ENCODE measurements around the gene COL6A2. TPM values are rescaled to one million over a fixed set of nuclear protein-coding genes. Genes with fewer than 3 reads are reported as not detected.

COL6A2 gene
- total RNA-seq, 1 donor from 2014 or later = 1,821 TPM

DNA sequence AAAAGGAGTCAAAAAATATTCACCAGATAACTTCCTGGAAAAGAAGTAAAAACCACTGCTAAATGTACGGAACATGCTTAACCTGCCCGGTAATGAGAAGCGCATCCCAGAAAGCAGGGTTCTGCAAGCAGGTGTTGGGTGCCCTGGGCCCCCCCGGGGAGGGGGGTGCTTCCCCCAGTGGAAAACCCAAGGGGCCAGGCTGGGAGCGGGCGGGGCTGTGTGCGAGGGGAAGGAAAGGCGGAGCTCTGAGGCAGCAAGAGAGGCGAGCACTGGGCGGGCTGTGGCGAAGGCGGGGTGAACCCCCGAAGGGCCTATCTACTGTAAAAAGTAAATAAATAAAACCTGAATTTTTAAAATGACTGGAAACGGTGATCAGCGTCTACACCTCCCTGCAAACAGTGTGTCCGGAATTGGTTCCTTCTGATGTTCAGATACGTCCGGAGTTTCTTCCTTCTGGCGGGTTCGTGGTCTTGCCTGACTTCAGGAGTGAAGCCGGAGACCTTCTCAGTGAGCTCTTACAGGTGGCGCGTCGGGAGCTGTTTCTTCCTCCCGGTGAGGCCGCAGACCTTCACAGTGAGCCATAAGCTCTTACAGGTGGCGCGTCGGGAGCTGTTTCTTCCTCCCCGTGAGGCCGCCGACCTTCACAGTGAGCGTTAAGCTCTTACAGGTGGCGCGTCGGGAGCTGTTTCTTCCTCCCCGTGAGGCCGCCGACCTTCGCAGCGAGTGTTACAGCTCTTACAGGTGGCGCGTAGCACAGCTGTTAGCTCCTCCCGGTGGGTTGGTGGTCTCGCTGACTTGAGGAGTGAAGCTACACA lies 44.1 kb downstream of the COL6A2 start:
- H3K9me3 Mint-ChIP-seq (ENCODE audit: unreplicated experiment) = no peaks in the 10 kb centered on the region
- TF ChIP-seq, protein P1, sequence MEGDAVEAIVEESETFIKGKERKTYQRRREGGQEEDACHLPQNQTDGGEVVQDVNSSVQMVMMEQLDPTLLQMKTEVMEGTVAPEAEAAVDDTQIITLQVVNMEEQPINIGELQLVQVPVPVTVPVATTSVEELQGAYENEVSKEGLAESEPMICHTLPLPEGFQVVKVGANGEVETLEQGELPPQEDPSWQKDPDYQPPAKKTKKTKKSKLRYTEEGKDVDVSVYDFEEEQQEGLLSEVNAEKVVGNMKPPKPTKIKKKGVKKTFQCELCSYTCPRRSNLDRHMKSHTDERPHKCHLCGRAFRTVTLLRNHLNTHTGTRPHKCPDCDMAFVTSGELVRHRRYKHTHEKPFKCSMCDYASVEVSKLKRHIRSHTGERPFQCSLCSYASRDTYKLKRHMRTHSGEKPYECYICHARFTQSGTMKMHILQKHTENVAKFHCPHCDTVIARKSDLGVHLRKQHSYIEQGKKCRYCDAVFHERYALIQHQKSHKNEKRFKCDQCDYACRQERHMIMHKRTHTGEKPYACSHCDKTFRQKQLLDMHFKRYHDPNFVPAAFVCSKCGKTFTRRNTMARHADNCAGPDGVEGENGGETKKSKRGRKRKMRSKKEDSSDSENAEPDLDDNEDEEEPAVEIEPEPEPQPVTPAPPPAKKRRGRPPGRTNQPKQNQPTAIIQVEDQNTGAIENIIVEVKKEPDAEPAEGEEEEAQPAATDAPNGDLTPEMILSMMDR (IDR thresholded peaks at IDR 0.05) = no peak
- no peak overlapping the region for H3K4me3 Mint-ChIP-seq (ENCODE audit: unreplicated experiment)
- no peak for DNase-seq (ENCODE audit: extremely low spot score, unreplicated experiment)
- H3K27ac Mint-ChIP-seq (ENCODE audit: unreplicated experiment) = no peak overlapping the region
- H3K4me1 Mint-ChIP-seq (ENCODE audit: unreplicated experiment) = peaks cover 11% of the 10 kb centered on the region
- peaks cover 11% of the 10 kb centered on the region for H3K27me3 Mint-ChIP-seq (ENCODE audit: unreplicated experiment)
- peaks cover 3% of the 10 kb centered on the region for H3K36me3 Mint-ChIP-seq (ENCODE audit: unreplicated experiment)

DNA sequence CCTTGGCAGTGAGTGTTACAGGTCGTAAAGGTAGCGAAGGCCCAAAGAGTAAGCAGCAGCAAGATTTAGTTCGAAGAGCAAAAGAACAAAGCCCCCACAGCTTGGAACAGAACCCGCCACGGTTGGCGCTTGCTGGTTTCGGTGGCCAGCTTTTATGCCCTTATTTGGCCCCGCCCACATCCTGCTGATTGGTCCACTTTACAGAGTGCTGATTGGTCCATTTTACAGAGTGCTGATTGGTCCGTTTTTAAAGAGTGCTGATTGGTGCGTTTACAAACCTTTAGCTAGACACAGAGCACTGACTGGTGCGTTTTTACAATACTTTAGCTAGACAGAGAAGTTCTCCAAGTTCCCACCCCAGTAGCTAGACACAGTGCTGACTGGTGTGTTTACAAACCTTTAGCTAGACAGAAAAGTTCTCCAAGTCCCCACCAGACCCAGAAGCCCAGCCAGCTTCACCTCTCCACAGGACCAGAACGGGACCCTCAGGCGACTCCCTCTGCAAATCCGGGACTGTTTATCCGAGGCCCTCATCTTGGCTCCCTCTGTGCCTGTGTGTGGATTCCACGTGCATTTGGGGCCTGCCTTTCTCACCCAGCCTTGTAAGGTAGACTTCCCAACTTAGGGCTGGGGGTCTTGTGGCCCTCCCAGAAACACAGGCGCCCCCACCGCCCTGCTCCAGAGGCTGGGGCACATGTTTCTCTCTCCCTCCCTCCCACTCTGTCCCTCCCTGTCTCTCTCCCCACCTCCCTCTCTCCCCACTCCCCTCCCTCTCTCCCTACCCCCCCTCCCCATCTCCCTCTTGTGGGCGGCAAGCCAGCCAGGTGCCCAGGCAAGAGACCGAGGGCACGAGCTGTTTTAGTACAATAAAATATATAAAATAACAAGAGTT lies 44.9 kb downstream of the COL6A2 start:
- no peaks in the 10 kb centered on the region for H3K9me3 Mint-ChIP-seq (ENCODE audit: unreplicated experiment)
- peaks cover 11% of the 10 kb centered on the region for H3K4me1 Mint-ChIP-seq (ENCODE audit: unreplicated experiment)
- H3K4me3 Mint-ChIP-seq (ENCODE audit: unreplicated experiment) = no peak overlapping the region
- H3K27me3 Mint-ChIP-seq (ENCODE audit: unreplicated experiment) = peaks cover 11% of the 10 kb centered on the region
- no peak for DNase-seq (ENCODE audit: extremely low spot score, unreplicated experiment)
- H3K27ac Mint-ChIP-seq (ENCODE audit: unreplicated experiment) = no peak overlapping the region
- peaks cover 3% of the 10 kb centered on the region for H3K36me3 Mint-ChIP-seq (ENCODE audit: unreplicated experiment)
- TF ChIP-seq, protein P1 (IDR thresholded peaks at IDR 0.05) = no peak

DNA sequence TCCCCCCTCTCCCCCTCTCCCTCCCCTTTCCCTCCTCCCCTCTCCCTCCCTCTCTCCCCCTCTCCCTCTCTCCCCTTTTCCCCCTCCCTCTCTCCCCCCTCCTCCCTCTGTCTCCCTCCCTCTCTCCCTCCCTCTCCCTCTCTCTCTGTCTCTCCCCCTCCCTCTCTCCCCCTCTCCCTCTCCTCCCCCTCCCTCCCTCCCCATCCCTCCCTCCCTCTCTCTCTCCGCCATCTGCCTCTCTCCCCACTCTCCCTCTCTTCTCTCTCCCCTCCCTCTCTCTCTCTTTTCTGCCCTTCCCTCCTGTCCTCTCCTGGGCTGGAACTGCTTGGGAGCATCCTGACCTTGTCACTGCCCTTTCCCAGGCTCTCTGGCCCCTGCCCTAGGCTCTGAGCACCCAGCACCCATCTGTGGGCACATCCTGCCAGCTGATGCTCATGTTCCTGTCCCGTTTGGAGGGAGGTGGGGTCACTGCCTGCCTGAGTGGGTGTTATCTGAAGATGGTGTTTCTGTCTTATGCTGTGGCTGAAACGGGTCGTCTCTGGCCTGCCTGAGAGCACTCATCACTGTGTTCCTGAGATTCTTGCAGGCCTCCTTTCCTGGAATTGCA lies 46.7 kb downstream of the COL6A2 start:
- DNase-seq (ENCODE audit: extremely low spot score, unreplicated experiment) = no peak
- Mint-ChIP-seq H3K9me3 (ENCODE audit: unreplicated experiment) (no peaks in the 10 kb centered on the region), H3K4me1 (ENCODE audit: unreplicated experiment) (peaks cover 11% of the 10 kb centered on the region), H3K27ac (ENCODE audit: unreplicated experiment) (peak overlapping the region; percentile 63), H3K4me3 (ENCODE audit: unreplicated experiment) (no peak overlapping the region), H3K36me3 (ENCODE audit: unreplicated experiment) (peaks cover 3% of the 10 kb centered on the region), H3K27me3 (ENCODE audit: unreplicated experiment) (peaks cover 11% of the 10 kb centered on the region)
- TF ChIP-seq, protein P1 (IDR thresholded peaks at IDR 0.05) = no peak

DNA sequence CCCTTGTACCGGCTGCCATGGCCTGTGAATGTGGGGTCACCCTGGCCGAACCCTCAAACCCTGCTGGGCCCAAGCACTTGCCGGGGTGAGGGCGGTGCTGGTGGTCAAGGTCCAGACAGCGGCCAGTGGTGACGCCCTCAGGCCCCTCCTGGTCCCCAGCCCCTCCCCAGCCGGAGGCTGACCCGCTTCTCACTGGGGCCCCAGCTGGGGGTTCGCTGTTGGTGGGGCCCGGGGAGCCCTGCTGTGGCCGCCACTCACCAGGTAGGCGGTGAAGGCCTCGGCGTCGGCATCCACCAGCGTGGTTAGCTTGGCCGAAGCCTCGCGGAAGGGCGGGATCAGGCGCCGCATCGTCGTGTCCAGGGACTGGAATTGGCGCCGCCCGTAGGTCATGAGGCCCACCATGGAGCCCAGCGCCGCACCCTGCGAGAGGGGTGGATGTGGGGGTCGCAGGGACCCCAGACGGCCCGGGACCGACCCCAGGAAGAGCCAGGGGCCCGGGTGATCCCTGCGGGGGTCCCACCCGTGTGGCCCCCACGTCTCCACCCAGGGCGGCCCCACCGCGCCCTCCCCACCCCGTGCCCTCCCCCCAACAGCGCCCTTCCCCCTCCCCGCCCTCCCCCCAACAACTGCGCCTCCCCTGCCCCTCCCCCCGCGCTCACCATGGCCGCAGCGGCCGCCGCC lies 47.4 kb downstream of the COL6A2 start:
- Mint-ChIP-seq H3K4me3 (ENCODE audit: unreplicated experiment) (no peak overlapping the region), H3K27ac (ENCODE audit: unreplicated experiment) (no peak overlapping the region), H3K4me1 (ENCODE audit: unreplicated experiment) (peaks cover 11% of the 10 kb centered on the region), H3K36me3 (ENCODE audit: unreplicated experiment) (peaks cover 3% of the 10 kb centered on the region), H3K9me3 (ENCODE audit: unreplicated experiment) (no peaks in the 10 kb centered on the region), H3K27me3 (ENCODE audit: unreplicated experiment) (peaks cover 6% of the 10 kb centered on the region)
- TF ChIP-seq, protein P1 (IDR thresholded peaks at IDR 0.05) = no peak
- DNase-seq (ENCODE audit: extremely low spot score, unreplicated experiment) = no peak
